ENCODE data around the gene PDZD7. TPM values are rescaled to one million over a fixed set of nuclear protein-coding genes. Genes with fewer than 3 reads are reported as not detected.

The PDZD7 gene
- total and polyA plus RNA-seq, 9 donors = 0.07 to 1.2 (median 0.63) TPM

DNA sequence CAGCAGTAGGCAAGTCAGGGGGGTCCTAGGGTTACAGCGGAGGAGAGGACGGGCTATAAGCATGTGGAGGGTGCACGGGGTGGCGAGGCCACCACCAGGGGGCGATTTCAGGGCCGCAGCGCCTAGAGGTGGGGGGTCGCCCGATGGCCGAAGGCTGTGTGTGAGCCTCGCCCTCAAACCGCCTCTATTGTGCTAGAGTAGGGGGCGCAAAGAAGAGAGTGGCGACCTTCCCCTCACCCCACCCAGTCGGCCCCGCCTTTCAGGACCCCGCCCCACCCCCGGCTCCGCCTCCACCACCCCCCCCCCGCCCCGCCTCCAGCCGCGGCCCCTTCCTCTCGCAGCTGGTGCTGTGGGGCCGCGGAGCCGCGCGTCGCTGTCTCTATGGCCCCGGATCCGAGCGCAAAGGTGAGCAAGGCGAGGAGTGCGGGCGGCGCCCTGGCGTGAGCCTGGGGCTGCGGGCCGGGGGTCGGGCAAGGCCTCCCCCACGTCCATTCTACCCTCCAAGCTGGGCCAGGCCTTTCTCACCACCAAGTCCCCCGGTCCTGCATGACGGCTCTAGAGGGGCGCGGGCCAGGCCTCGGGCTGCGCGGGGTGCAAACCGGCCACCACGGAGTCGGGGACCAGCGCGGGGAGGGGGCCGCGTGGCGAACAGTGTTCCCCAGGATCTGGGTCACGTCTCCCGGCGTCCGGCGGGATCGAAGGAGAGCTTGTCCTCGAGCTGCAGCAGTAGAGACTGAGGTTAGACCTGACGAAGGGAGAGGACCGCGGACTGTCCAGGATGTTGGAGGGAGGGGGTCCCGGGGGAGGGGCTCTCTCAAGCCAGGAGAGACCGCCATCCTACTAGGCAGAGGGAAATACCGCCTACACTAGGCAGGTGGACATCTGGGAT, 61.5 kb downstream of the PDZD7 start, which contains the start of gene SEMA4G:
Gene SEMA4G (plus strand): TSS at position 318 of the 889 bp plus-strand sequence. CDS start 3,409 bp downstream, outside the sequence.
- DNase-seq = peak; percentile 59 to 78 (median 75)
- 0 to 2% (median 1%) methylated on average over 42 to 70 of the region's 70 CpGs for WGBS, 3 donors
- intact Hi-C loops (cut with DNase I) = loop anchor here in 1 of 4 donors (10.0 kb wide), 1 partner anchor 85 kb away; no protein-coding TSS in a partner anchor
- Histone ChIP-seq H3K4me1 (ENCODE audit: insufficient read depth) (peaks cover 8% of the 10 kb centered on the region), H3K36me3 (no peaks in the 10 kb centered on the region), H3K27ac (peak within 1 kb of the TSS in 1 of 2 donors; percentile 24), H3K9me3 (no peaks in the 10 kb centered on the region), H3K4me3 (peak within 1 kb of the TSS; percentile 76), H3K27me3 (no peaks in the 10 kb centered on the region)
- TF ChIP-seq POLR2A (IDR thresholded peaks at IDR 0.05) = no peak
- TF ChIP-seq, protein P1, sequence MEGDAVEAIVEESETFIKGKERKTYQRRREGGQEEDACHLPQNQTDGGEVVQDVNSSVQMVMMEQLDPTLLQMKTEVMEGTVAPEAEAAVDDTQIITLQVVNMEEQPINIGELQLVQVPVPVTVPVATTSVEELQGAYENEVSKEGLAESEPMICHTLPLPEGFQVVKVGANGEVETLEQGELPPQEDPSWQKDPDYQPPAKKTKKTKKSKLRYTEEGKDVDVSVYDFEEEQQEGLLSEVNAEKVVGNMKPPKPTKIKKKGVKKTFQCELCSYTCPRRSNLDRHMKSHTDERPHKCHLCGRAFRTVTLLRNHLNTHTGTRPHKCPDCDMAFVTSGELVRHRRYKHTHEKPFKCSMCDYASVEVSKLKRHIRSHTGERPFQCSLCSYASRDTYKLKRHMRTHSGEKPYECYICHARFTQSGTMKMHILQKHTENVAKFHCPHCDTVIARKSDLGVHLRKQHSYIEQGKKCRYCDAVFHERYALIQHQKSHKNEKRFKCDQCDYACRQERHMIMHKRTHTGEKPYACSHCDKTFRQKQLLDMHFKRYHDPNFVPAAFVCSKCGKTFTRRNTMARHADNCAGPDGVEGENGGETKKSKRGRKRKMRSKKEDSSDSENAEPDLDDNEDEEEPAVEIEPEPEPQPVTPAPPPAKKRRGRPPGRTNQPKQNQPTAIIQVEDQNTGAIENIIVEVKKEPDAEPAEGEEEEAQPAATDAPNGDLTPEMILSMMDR (IDR thresholded peaks at IDR 0.05) = peak; percentile 47 to 73 (median 67)

DNA sequence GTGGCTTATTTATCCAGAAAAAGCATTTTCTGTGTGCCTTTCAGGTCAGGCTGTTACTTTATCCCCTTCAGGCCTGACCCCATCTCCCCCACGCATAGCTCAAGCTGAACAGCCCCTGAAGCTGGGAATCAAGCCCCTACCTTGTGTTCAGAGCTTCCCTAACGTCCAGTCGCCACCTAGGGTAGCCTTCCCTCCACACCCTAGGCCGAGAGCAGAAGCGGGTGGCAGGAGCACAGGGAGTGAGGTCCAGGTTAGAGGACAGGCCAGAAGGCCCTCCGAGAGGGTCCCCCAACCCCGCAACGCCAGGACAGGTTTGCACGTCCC, 62.1 kb downstream of the PDZD7 start:
- intact Hi-C loops (cut with DNase I) = loop anchor here in 1 of 4 donors (10.0 kb wide), 1 partner anchor 84 kb away; no protein-coding TSS in a partner anchor
- WGBS, 3 donors = 8 to 17% (median 15%) methylated on average over 9 of the region's 9 CpGs
- peaks cover 8% of the 10 kb centered on the region for H3K4me1 ChIP-seq (ENCODE audit: insufficient read depth)
- H3K4me3 ChIP-seq = peak overlapping the region; percentile 76
- no peaks in the 10 kb centered on the region for H3K36me3 ChIP-seq
- H3K9me3 ChIP-seq = no peaks in the 10 kb centered on the region
- DNase-seq = no peak
- H3K27me3 ChIP-seq = no peaks in the 10 kb centered on the region
- no peak overlapping the region for H3K27ac ChIP-seq
- TF ChIP-seq POLR2A (IDR thresholded peaks at IDR 0.05) = no peak
- TF ChIP-seq, protein P1 (IDR thresholded peaks at IDR 0.05) = no peak

DNA sequence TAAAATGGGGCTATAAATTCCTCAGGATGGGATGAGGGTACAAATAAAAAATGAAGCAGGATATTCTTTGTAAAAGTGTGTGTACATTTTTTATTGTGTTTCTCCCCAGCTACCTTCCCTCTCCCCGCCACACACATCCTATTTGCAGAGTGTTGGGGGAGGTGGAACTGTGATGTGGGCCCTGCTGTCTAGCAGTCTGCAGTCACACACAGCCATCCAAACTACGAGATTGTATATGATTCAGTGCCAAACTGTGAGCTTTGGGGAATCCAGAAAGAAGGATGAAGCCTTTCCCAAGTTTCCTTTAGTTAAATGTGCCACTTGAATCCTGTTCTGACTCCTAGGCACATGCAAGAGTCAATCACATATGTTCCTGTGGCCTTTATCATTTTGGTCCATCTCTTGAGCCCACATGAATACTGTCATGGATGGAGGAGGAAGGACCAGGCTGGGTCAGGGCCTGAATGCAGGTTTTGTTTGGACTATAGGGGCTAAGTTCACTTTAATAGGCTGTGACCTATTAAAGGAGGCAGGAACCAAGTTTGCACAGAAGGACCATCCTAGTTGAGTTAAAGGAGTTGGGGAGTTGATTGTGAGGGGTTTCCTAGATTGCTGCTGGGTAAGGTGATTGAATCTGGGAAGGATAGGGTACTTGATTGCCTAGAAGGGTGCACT, 62.7 kb downstream of the PDZD7 start:
- intact Hi-C loops (cut with DNase I) = loop anchor here in 1 of 4 donors (10.0 kb wide), 1 partner anchor 83 kb away; no protein-coding TSS in a partner anchor
- no peak overlapping the region for H3K4me3 ChIP-seq
- no peaks in the 10 kb centered on the region for H3K27me3 ChIP-seq
- no peak for DNase-seq
- TF ChIP-seq POLR2A (IDR thresholded peaks at IDR 0.05) = no peak
- TF ChIP-seq, protein P1 (IDR thresholded peaks at IDR 0.05) = no peak
- no peak for TF ChIP-seq EP300 (IDR thresholded peaks at IDR 0.05)
- H3K27ac ChIP-seq = no peak overlapping the region
- WGBS, 3 donors = 78 to 92% (median 81%) methylated on average over 2 of the region's 2 CpGs
- no peaks in the 10 kb centered on the region for H3K9me3 ChIP-seq
- H3K4me1 ChIP-seq (ENCODE audit: insufficient read depth) = peaks cover 8% of the 10 kb centered on the region
- no peaks in the 10 kb centered on the region for H3K36me3 ChIP-seq

DNA sequence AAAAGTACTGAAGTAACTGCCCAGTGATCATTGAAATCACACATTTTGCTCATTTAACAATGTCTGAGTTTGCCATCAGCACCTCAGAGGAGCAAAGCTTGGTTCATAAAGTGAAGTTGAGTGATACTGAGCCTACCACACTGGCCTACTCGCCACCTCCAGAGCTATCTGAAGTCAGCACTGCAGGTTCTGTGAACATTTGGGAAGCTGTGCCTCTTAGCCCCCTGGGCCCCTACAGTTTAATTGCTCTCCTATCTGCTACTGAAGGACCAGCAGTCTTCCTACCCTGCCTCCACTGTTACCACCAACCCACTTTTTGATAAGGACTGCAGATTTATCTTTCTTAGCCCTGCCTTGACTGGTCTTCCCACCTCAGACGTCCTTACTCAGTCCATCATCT, 63.6 kb downstream of the PDZD7 start:
- intact Hi-C loops (cut with DNase I) = loop anchor here in 1 of 4 donors (10.0 kb wide), 1 partner anchor 83 kb away; no protein-coding TSS in a partner anchor
- Histone ChIP-seq H3K4me1 (ENCODE audit: insufficient read depth) (peaks cover 8% of the 10 kb centered on the region), H3K4me3 (no peak overlapping the region), H3K27me3 (no peaks in the 10 kb centered on the region), H3K27ac (no peak overlapping the region), H3K36me3 (no peaks in the 10 kb centered on the region), H3K9me3 (no peaks in the 10 kb centered on the region)
- no peak for DNase-seq
- WGBS, 3 donors = 69 to 81% (median 74%) methylated on average over 2 of the region's 2 CpGs
- TF ChIP-seq, protein P1 (IDR thresholded peaks at IDR 0.05) = no peak
- TF ChIP-seq POLR2A (IDR thresholded peaks at IDR 0.05) = no peak
- no peak for TF ChIP-seq EP300 (IDR thresholded peaks at IDR 0.05)

All from ovary (tissue), 9 donors.